ENCODE results near the gene GYS1. TPM values are rescaled to one million over a fixed set of nuclear protein-coding genes. Genes with fewer than 3 reads are reported as not detected.

Gene GYS1

GRCh38 chr19:48918801-48919247 is 74.3 kb downstream of the GYS1 start:
- H3K79me2 ChIP-seq (ENCODE audit: control insufficient read depth, insufficient read depth, low read length), result no peaks in the 10 kb centered on the region
- no peak overlapping the region for H3K4me2 ChIP-seq (ENCODE audit: low read length)
- H3K9ac ChIP-seq (ENCODE audit: low read length), result no peak overlapping the region
- H3K4me3 ChIP-seq (ENCODE audit: low read length), result no peak overlapping the region
- no peak overlapping the region for H2BK120ac ChIP-seq (ENCODE audit: low read depth, low read length)
- H2AK5ac ChIP-seq (ENCODE audit: low read length), result no peak overlapping the region
- no peak overlapping the region for H3K4ac ChIP-seq (ENCODE audit: low read depth, low read length)
- peaks cover 2% of the 10 kb centered on the region for H3K36me3 ChIP-seq (ENCODE audit: control insufficient read depth, insufficient read depth, low read length)
- H3K18ac ChIP-seq (ENCODE audit: low read length), result no peak overlapping the region
- DNase-seq, result peak; percentile 82
- H4K5ac ChIP-seq (ENCODE audit: low read length), result no peak overlapping the region
- no peak overlapping the region for H3K23ac ChIP-seq (ENCODE audit: low read length)
- H4K8ac ChIP-seq (ENCODE audit: low read depth, low read length), result no peak overlapping the region
- no peak overlapping the region for H2BK15ac ChIP-seq (replicated peaks; ENCODE audit: low read depth)
- WGBS (ENCODE audit: extremely low coverage, insufficient coverage, low lambda C conversion rate), result no CpG with 5 or more reads among the region's 18 CpGs
- H3K56ac ChIP-seq (ENCODE audit: low read length), result no peak overlapping the region
- no peak overlapping the region for H3K27ac ChIP-seq (ENCODE audit: low read depth, low read length)
- H3K79me1 ChIP-seq (ENCODE audit: low read length), result no peaks in the 10 kb centered on the region
- H3K4me1 ChIP-seq (ENCODE audit: control insufficient read depth, low read depth, low read length), result no peaks in the 10 kb centered on the region
- no peak overlapping the region for H2BK5ac ChIP-seq (ENCODE audit: low read length)
- no peaks in the 10 kb centered on the region for H3K27me3 ChIP-seq (ENCODE audit: insufficient read depth, low read length, poor library complexity)

Small RNAs within 50 kb of the gene (small RNA-seq; reads per million reads assigned to genes)
- gene AC026803.1 (ENCODE audit: insufficient read depth) (not detected), gene MIR6798 (ENCODE audit: insufficient read depth) (0.72 reads per million)
